ENCODE results near the gene RBPJ. TPM values are rescaled to one million over a fixed set of nuclear protein-coding genes. Genes with fewer than 3 reads are reported as not detected.
A peak's percentile ranks its signal among the peaks of the same experiment; 100 is the strongest.

The RBPJ gene
- total and polyA plus RNA-seq, 2 experiments from 2014 or later = 50.3 to 80.3 TPM

- H3K4me3 ChIP-seq = no peak overlapping the region
- H3K36me3 ChIP-seq = no peaks in the 10 kb centered on the region
- H3K27me3 ChIP-seq = no peaks in the 10 kb centered on the region
- H3K9me3 ChIP-seq (ENCODE audit: low read depth) = no peaks in the 10 kb centered on the region
- peak in 1 of 2 donors; percentile 21 for DNase-seq (ENCODE audit: low read depth in 1 of 2, low spot score in 1 of 2)
- no peak overlapping the region for H3K27ac ChIP-seq
- TF ChIP-seq CTCF (IDR thresholded peaks at IDR 0.05; ENCODE audit: low read depth, low read length) = no peak
- H3K4me1 ChIP-seq (ENCODE audit: low read depth) = no peaks in the 10 kb centered on the region
Observed at GRCh38 chr4:26288355-26288909, 32.4 kb upstream of the RBPJ start.

GRCh38 chr4:26289401-26289800, 31.4 kb upstream of the RBPJ start:
- no peak for TF ChIP-seq CTCF (IDR thresholded peaks at IDR 0.05; ENCODE audit: low read depth, low read length)
- H3K4me3 ChIP-seq = no peak overlapping the region
- H3K9me3 ChIP-seq (ENCODE audit: low read depth) = no peaks in the 10 kb centered on the region
- H3K36me3 ChIP-seq = no peaks in the 10 kb centered on the region
- H3K4me1 ChIP-seq (ENCODE audit: low read depth) = no peaks in the 10 kb centered on the region
- DNase-seq (ENCODE audit: low read depth in 1 of 2, low spot score in 1 of 2) = no peak
- no peaks in the 10 kb centered on the region for H3K27me3 ChIP-seq
- no peak overlapping the region for H3K27ac ChIP-seq

GRCh38 chr4:26290321-26290720, 30.5 kb upstream of the RBPJ start:
- H3K36me3 ChIP-seq = no peaks in the 10 kb centered on the region
- no peak overlapping the region for H3K27ac ChIP-seq
- no peaks in the 10 kb centered on the region for H3K9me3 ChIP-seq (ENCODE audit: low read depth)
- no peak overlapping the region for H3K4me3 ChIP-seq
- TF ChIP-seq CTCF (IDR thresholded peaks at IDR 0.05; ENCODE audit: low read depth, low read length) = no peak
- H3K4me1 ChIP-seq (ENCODE audit: low read depth) = no peaks in the 10 kb centered on the region
- DNase-seq (ENCODE audit: low read depth in 1 of 2, low spot score in 1 of 2) = no peak
- no peaks in the 10 kb centered on the region for H3K27me3 ChIP-seq

- H3K27me3 ChIP-seq = no peaks in the 10 kb centered on the region
- H3K36me3 ChIP-seq = no peaks in the 10 kb centered on the region
- DNase-seq (ENCODE audit: low read depth in 1 of 2, low spot score in 1 of 2) = no peak
- no peak overlapping the region for H3K27ac ChIP-seq
- H3K4me1 ChIP-seq (ENCODE audit: low read depth) = no peaks in the 10 kb centered on the region
- TF ChIP-seq CTCF (IDR thresholded peaks at IDR 0.05; ENCODE audit: low read depth, low read length) = no peak
- no peaks in the 10 kb centered on the region for H3K9me3 ChIP-seq (ENCODE audit: low read depth)
- H3K4me3 ChIP-seq = no peak overlapping the region
Observed at GRCh38 chr4:26294904-26295303, 25.9 kb upstream of the RBPJ start.

GRCh38 chr4:26296021-26296420, 24.8 kb upstream of the RBPJ start:
- H3K27me3 ChIP-seq = no peaks in the 10 kb centered on the region
- no peaks in the 10 kb centered on the region for H3K4me1 ChIP-seq (ENCODE audit: low read depth)
- H3K4me3 ChIP-seq = no peak overlapping the region
- H3K27ac ChIP-seq = no peak overlapping the region
- no peaks in the 10 kb centered on the region for H3K9me3 ChIP-seq (ENCODE audit: low read depth)
- DNase-seq (ENCODE audit: low read depth in 1 of 2, low spot score in 1 of 2) = no peak
- H3K36me3 ChIP-seq = no peaks in the 10 kb centered on the region
- no peak for TF ChIP-seq CTCF (IDR thresholded peaks at IDR 0.05; ENCODE audit: low read depth, low read length)

GRCh38 chr4:26296514-26296913, 24.3 kb upstream of the RBPJ start:
- H3K4me3 ChIP-seq = no peak overlapping the region
- H3K4me1 ChIP-seq (ENCODE audit: low read depth) = no peaks in the 10 kb centered on the region
- TF ChIP-seq CTCF (IDR thresholded peaks at IDR 0.05; ENCODE audit: low read depth, low read length) = no peak
- no peak overlapping the region for H3K27ac ChIP-seq
- no peaks in the 10 kb centered on the region for H3K27me3 ChIP-seq
- no peaks in the 10 kb centered on the region for H3K36me3 ChIP-seq
- no peak for DNase-seq (ENCODE audit: low read depth in 1 of 2, low spot score in 1 of 2)
- H3K9me3 ChIP-seq (ENCODE audit: low read depth) = no peaks in the 10 kb centered on the region

Data from cardiac muscle cell (in vitro differentiated cells and primary cell).